Measurements from ENCODE around the gene TMEM101. TPM values are rescaled to one million over a fixed set of nuclear protein-coding genes. Genes with fewer than 3 reads are reported as not detected.

The TMEM101 gene
- total and polyA plus RNA-seq, 2 donors (not counting 1 experiment from before 2014, with no cell fraction given), result 16.3 to 25.3 TPM

DNA sequence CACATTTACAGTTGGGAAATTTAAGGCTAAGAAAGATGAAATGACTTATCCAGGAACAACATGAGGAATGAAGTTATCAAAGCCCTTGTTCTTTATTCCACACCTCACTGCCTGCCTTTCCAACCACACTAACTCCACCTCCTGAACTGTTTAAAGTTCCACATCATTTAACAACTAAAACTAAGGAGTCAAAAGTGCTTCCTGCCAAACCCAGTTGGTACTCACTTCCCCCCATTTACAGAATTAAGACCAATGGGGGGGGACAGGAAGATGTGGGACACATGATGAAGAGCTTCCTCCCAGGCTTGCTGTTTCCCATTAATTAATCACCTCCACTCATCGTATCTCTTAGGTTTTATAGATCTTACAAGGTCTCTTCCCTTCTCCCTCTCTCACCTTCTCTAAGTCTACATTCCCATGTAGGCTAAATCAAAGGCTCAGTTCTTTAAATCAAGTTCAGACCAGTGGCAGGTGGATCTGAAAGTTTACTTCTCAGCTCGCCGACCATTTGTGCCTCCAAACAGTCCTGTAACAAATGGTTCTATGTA lies 19.2 kb upstream of the TMEM101 start:
- intact Hi-C loops (cut with micrococcal nuclease), result no loop called here
- H3K9me3 Mint-ChIP-seq (ENCODE audit: insufficient read depth), result no peaks in the 10 kb centered on the region
- ChIA-PET POLR2A (interaction anchor here (0.5 kb wide), 1 partner anchor 39 kb away, joined by 4 read pairs; no protein-coding TSS in a partner anchor), CTCF (interaction anchor here (1.2 to 1.9 kb wide), 2 partner anchors 9 to 90 kb away, joined by 3 to 7 read pairs; no protein-coding TSS in a partner anchor)
- H3K27ac Mint-ChIP-seq, result no peak overlapping the region
- TF ChIP-seq EZH2 (IDR thresholded peaks at IDR 0.05; ENCODE audit: borderline replicate concordance, insufficient read depth, low read depth, low read length, poor library complexity, severe bottlenecking), result no peak
- TF ChIP-seq, protein P1, sequence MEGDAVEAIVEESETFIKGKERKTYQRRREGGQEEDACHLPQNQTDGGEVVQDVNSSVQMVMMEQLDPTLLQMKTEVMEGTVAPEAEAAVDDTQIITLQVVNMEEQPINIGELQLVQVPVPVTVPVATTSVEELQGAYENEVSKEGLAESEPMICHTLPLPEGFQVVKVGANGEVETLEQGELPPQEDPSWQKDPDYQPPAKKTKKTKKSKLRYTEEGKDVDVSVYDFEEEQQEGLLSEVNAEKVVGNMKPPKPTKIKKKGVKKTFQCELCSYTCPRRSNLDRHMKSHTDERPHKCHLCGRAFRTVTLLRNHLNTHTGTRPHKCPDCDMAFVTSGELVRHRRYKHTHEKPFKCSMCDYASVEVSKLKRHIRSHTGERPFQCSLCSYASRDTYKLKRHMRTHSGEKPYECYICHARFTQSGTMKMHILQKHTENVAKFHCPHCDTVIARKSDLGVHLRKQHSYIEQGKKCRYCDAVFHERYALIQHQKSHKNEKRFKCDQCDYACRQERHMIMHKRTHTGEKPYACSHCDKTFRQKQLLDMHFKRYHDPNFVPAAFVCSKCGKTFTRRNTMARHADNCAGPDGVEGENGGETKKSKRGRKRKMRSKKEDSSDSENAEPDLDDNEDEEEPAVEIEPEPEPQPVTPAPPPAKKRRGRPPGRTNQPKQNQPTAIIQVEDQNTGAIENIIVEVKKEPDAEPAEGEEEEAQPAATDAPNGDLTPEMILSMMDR (IDR thresholded peaks at IDR 0.05), result no peak
- Histone ChIP-seq H3K27ac (ENCODE audit: low read length in 2 of 2) (no peak overlapping the region), H3K4me1 (ENCODE audit: control insufficient read depth in 2 of 2, insufficient read depth in 2 of 2, low read length in 2 of 2) (peaks cover 6% of the 10 kb centered on the region in 2 donors), H3K36me3 (replicated peaks in 1 of 2; ENCODE audit: control extremely low read depth in 1 of 2, control insufficient read depth in 1 of 2, extremely low read depth in 1 of 2, insufficient read depth in 2 of 2, low read length in 1 of 2) (peaks cover 3 to 43% of the 10 kb centered on the region in 2 experiments), H3K27me3 (replicated peaks in 1 of 4; ENCODE audit: control extremely low read depth in 1 of 4, control insufficient read depth in 3 of 4, insufficient read depth in 4 of 4, low read length in 3 of 4) (no peaks in the 10 kb centered on the region), H3K4me2 (replicated peaks; ENCODE audit: low read depth, low read length, poor library complexity, severe bottlenecking) (no peak overlapping the region), H2AFZ (ENCODE audit: insufficient read depth, low read depth, low read length, poor library complexity, severe bottlenecking) (no peak overlapping the region), H4K20me1 (ENCODE audit: control insufficient read depth, insufficient read depth, low read length, poor library complexity, severe bottlenecking) (no peaks in the 10 kb centered on the region), H3K4me3 (ENCODE audit: control extremely low read depth in 1 of 5, extremely low read depth in 1 of 5, insufficient read depth in 1 of 5, low read depth in 2 of 5, low read length in 4 of 5) (no peak overlapping the region), H3K9me3 (ENCODE audit: control extremely low read depth in 1 of 3, control insufficient read depth in 2 of 3, insufficient read depth in 1 of 3, low read length in 2 of 3) (no peaks in the 10 kb centered on the region), H3K9ac (ENCODE audit: low read length) (no peak overlapping the region), H3K79me2 (ENCODE audit: control insufficient read depth, insufficient read depth, low read length) (peaks cover 3% of the 10 kb centered on the region)
- 100% methylated on average over 1 of the region's 3 CpGs for WGBS (ENCODE audit: insufficient coverage)
- ATAC-seq (ENCODE audit: low read depth), result no peak
- no peaks in the 10 kb centered on the region for H3K27me3 Mint-ChIP-seq
- no peak for DNase-seq
- no peak overlapping the region for H3K4me3 Mint-ChIP-seq
- peaks cover 9% of the 10 kb centered on the region for H3K4me1 Mint-ChIP-seq

DNA sequence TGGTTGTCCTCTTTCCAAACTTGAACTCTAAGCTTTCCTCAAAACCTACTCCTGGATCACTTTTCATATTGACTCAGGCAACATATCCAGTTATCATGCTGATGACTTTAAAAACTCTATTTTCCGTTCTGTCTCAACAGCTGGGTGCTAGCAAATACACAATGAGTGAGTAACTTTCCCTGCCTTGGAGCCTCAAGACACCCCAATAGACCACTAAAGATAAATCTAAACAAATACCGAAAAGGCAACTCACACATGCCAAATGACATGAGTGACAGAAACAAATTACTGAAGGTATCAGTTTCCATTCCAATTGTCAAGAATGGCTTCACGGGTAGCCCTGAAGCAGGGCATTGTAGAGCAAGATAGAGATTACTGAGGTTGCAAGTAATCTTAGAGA lies 15.7 kb upstream of the TMEM101 start:
- H3K36me3 ChIP-seq (replicated peaks in 1 of 2; ENCODE audit: control extremely low read depth in 1 of 2, control insufficient read depth in 1 of 2, extremely low read depth in 1 of 2, insufficient read depth in 2 of 2, low read length in 1 of 2), result peaks cover 0 to 17% of the 10 kb centered on the region in 2 experiments
- intact Hi-C loops (cut with micrococcal nuclease), result no loop called here
- CTCF ChIA-PET, result interaction anchor here (1.0 to 2.4 kb wide), 2 partner anchors 11 to 12 kb away, joined by 3 to 8 read pairs; no protein-coding TSS in a partner anchor
- H2AFZ ChIP-seq (ENCODE audit: insufficient read depth, low read depth, low read length, poor library complexity, severe bottlenecking), result no peak overlapping the region
- no peaks in the 10 kb centered on the region for H4K20me1 ChIP-seq (ENCODE audit: control insufficient read depth, insufficient read depth, low read length, poor library complexity, severe bottlenecking)
- H3K27ac ChIP-seq (ENCODE audit: low read length in 2 of 2), result no peak overlapping the region
- Mint-ChIP-seq H3K9me3 (ENCODE audit: insufficient read depth) (no peaks in the 10 kb centered on the region), H3K27me3 (no peaks in the 10 kb centered on the region), H3K27ac (no peak overlapping the region), H3K4me3 (no peak overlapping the region), H3K4me1 (peaks cover 9% of the 10 kb centered on the region)
- DNase-seq (no peak), ATAC-seq (ENCODE audit: low read depth) (no peak)
- no peaks in the 10 kb centered on the region for H3K27me3 ChIP-seq (replicated peaks in 1 of 4; ENCODE audit: control extremely low read depth in 1 of 4, control insufficient read depth in 3 of 4, insufficient read depth in 4 of 4, low read length in 3 of 4)
- no peaks in the 10 kb centered on the region for H3K9me3 ChIP-seq (ENCODE audit: control extremely low read depth in 1 of 3, control insufficient read depth in 2 of 3, insufficient read depth in 1 of 3, low read length in 2 of 3)
- H3K79me2 ChIP-seq (ENCODE audit: control insufficient read depth, insufficient read depth, low read length), result no peaks in the 10 kb centered on the region
- 100% methylated on average over 1 of the region's 3 CpGs for WGBS (ENCODE audit: insufficient coverage)
- no peak overlapping the region for H3K4me3 ChIP-seq (ENCODE audit: control extremely low read depth in 1 of 5, extremely low read depth in 1 of 5, insufficient read depth in 1 of 5, low read depth in 2 of 5, low read length in 4 of 5)
- POLR2A ChIA-PET, result no interaction called here
- peaks cover 6% of the 10 kb centered on the region in 2 donors for H3K4me1 ChIP-seq (ENCODE audit: control insufficient read depth in 2 of 2, insufficient read depth in 2 of 2, low read length in 2 of 2)
- H3K9ac ChIP-seq (ENCODE audit: low read length), result no peak overlapping the region
- no peak overlapping the region for H3K4me2 ChIP-seq (replicated peaks; ENCODE audit: low read depth, low read length, poor library complexity, severe bottlenecking)
- TF ChIP-seq, protein P1 (IDR thresholded peaks at IDR 0.05), result no peak
- no peak for TF ChIP-seq EZH2 (IDR thresholded peaks at IDR 0.05; ENCODE audit: borderline replicate concordance, insufficient read depth, low read depth, low read length, poor library complexity, severe bottlenecking)

Measured in B cell (primary cell).